ENCODE results near the gene PTPRO.

DNA sequence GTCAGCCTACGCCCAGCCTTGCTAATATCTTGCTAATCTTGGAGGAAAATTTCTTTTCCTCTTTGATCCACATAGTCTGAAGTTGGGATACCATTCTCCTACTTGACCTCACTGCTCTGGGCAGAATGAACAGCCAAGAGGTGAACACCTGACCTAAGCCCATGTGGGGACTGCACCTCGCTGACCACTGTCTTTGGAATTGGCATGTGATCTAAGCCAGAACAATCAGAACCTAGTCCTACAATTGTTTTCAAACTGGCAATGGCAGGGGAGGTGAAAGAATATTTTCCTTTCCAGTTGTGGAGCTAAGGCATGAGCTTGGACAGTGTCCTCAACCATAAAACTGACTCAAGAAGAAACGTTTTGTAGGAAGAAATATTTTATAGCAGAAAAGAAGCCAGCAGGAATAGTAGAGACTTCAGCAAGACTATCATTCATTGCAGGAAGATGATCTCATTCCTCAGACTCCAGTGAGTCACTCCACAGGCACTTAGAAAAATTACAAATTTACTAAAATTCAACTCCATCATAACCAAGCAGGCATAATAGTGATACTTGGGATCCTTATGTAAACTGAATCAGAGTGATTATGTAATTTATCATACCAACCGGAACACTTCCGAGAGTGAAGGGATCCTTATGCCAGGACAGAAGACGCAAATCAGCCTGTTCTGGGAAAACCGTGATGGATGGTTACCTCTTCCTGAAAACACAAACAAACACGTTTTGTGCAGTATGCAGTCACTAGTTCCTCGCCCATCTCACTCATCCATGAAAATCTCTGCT lies 14.7 kb downstream of the PTPRO start:
- TF ChIP-seq, protein P1, sequence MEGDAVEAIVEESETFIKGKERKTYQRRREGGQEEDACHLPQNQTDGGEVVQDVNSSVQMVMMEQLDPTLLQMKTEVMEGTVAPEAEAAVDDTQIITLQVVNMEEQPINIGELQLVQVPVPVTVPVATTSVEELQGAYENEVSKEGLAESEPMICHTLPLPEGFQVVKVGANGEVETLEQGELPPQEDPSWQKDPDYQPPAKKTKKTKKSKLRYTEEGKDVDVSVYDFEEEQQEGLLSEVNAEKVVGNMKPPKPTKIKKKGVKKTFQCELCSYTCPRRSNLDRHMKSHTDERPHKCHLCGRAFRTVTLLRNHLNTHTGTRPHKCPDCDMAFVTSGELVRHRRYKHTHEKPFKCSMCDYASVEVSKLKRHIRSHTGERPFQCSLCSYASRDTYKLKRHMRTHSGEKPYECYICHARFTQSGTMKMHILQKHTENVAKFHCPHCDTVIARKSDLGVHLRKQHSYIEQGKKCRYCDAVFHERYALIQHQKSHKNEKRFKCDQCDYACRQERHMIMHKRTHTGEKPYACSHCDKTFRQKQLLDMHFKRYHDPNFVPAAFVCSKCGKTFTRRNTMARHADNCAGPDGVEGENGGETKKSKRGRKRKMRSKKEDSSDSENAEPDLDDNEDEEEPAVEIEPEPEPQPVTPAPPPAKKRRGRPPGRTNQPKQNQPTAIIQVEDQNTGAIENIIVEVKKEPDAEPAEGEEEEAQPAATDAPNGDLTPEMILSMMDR (IDR thresholded peaks at IDR 0.05) = no peak
- no peak for TF ChIP-seq POLR2A (IDR thresholded peaks at IDR 0.05)

Measured in Peyer's patch (tissue), 4 donors.